HepG2 (cell line): ENCODE measurements around the gene CCDC142. TPM values are rescaled to one million over a fixed set of nuclear protein-coding genes. Genes with fewer than 3 reads are reported as not detected.

Experiments used
- ATF7-NPFF ChIP-seq: sonication (generic); formaldehyde crosslinking; IDR thresholded peaks from 2 replicates; pipeline ENCODE4 v1.8.1; 2023; ENCODE audit warnings: mild to moderate bottlenecking, low read depth, missing genetic modification reagents, moderate library complexity
- KDM3A ChIP-seq: IDR thresholded peaks from 2 replicates; pipeline ENCODE4 v1.6.1; 2018; ENCODE audit warnings: low read depth, missing compliant biosample characterization
- PHF8 ChIP-seq: sonication (generic); formaldehyde crosslinking; IDR thresholded peaks from 2 replicates; pipeline ENCODE4 v1.5.0; 2020; ENCODE audit warnings: missing genetic modification reagents
- RERE ChIP-seq: IDR thresholded peaks from 2 replicates; pipeline ENCODE4 v1.6.1; 2016; ENCODE audit warnings: low read depth, missing genetic modification reagents, missing compliant biosample characterization
- ZBTB1 ChIP-seq: sonication (generic); formaldehyde crosslinking; IDR thresholded peaks from 2 replicates; pipeline ENCODE4 v1.4.0; 2020; ENCODE audit warnings: missing genetic modification reagents, borderline replicate concordance
- ZNF407 ChIP-seq: sonication (generic); formaldehyde crosslinking; IDR thresholded peaks from one replicate; pipeline ENCODE4 v1.5.1; 2020; ENCODE audit warnings: mild to moderate bottlenecking, missing genetic modification reagents; ENCODE audit errors: not compliant biosample characterization
- ZNF441 ChIP-seq: sonication (generic); formaldehyde crosslinking; IDR thresholded peaks from 2 replicates; pipeline ENCODE4 v1.7.0; 2021; ENCODE audit warnings: missing genetic modification reagents, borderline replicate concordance
- ZNF512 ChIP-seq: sonication (generic); formaldehyde crosslinking; IDR thresholded peaks from 2 replicates; pipeline ENCODE4 v1.4.0; 2020; ENCODE audit warnings: mild to moderate bottlenecking, missing genetic modification reagents
- ZNF607 ChIP-seq: sonication (generic); formaldehyde crosslinking; IDR thresholded peaks from 2 replicates; pipeline ENCODE4 v1.5.1; 2020; ENCODE audit warnings: missing genetic modification reagents, mild to moderate bottlenecking, borderline replicate concordance
- ZSCAN22 ChIP-seq: sonication (generic); formaldehyde crosslinking; IDR thresholded peaks from 2 replicates; pipeline ENCODE4 v1.4.0; 2020; ENCODE audit warnings: mild to moderate bottlenecking, missing genetic modification reagents
- ZZZ3 ChIP-seq: sonication (generic); formaldehyde crosslinking; IDR thresholded peaks from 2 replicates; pipeline ENCODE4 v1.4.0; 2020; ENCODE audit warnings: missing genetic modification reagents, mild to moderate bottlenecking, borderline replicate concordance
- polyA plus RNA-seq, 8 experiments: library from polyadenylated mRNA; depleted of rRNA in 3 of 8; stranded (reverse) in 7 of 8; unstranded in 1 of 8; fragments of >200 nt; fragmentation: Illumina TruSeq in 4 of 8; extraction: Trizol in 4 of 8; gene quantifications; 2 replicates each; pipeline versions ENCODE4 v1.2.1 to v1.2.3, GENCODE V29; 2011 to 2016; ENCODE audit warnings: low read depth in 4 of 8, missing spikeins in 1 of 8, mixed read lengths in 1 of 8; ENCODE audit not compliant: insufficient read depth in 1 of 8
- total RNA-seq, 5 experiments: library from RNA; depleted of rRNA; stranded (reverse); fragments of >200 nt; fragmentation: Illumina TruSeq; extraction: Trizol; gene quantifications; 2 replicates each; pipeline ENCODE4 v1.2.3, GENCODE V29; 2016; ENCODE audit warnings: low read depth in 1 of 5

CCDC142 gene
- total and polyA plus RNA-seq, 2 of the 13 experiments (the other 11 are each of a cell fraction or from before 2014, with no cell fraction given), result 14.7 to 30.4 TPM

- TF ChIP-seq ZNF407 (peak; percentile 44), ZSCAN22 (CRISPR knock-in tag) (no peak), ZNF441 (CRISPR knock-in tag) (no peak; the same call in none of the 2 replicates), PHF8 (peak; percentile 95), KDM3A (CRISPR knock-in tag) (no peak; the same call in 1 of the 2 replicates), ZZZ3 (CRISPR knock-in tag) (no peak; the same call in 1 of the 2 replicates), ATF7-NPFF (CRISPR knock-in tag) (0 out of 2 replicates have a peak, but pooled peaks have one; percentile 30), ZNF607 (CRISPR knock-in tag) (peak; percentile 83; the same call in 1 of the 2 replicates), RERE (CRISPR knock-in tag) (no peak), ZNF512 (CRISPR knock-in tag) (no peak), ZBTB1 (CRISPR knock-in tag) (peak; percentile 84; the same call in 1 of the 2 replicates)
Measured at GRCh38 chr2:74529357-74530238, 46.8 kb upstream of the CCDC142 start, which contains the start of the genes AUP1 and HTRA2 (continued).
